ENCODE results near the gene GRID2.

DNA sequence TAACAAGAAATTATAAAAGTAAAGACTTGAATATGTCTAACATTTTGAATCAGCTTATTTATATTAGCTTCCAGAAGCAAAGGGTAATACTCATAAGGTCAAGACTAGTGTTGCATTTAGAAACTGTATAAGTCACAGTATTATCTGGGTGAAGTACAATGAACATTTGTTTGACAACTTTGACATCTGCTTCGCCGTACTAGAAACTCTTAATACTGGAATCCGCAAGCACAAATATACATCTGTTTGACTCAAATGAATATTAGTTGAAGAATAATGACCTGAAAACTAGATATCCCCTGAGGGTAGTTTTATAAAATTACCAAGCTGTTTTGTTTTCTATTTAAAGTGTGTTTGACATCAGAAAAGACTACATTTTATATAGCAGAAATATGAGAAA lies 1389.4 kb downstream of the GRID2 start:
- TF ChIP-seq NR2C2 (CRISPR knock-in tag; IDR thresholded peaks at IDR 0.05) (no peak), NR2C2 (tag; IDR thresholded peaks at IDR 0.05) (no peak), CREB1 (IDR thresholded peaks at IDR 0.05) (no peak), CREB1 (CRISPR knock-in tag; IDR thresholded peaks at IDR 0.05) (no peak), ZNF707 (CRISPR knock-in tag; conservative IDR thresholded peaks at IDR 0.05) (no peak)
- TF ChIP-seq, protein P1, sequence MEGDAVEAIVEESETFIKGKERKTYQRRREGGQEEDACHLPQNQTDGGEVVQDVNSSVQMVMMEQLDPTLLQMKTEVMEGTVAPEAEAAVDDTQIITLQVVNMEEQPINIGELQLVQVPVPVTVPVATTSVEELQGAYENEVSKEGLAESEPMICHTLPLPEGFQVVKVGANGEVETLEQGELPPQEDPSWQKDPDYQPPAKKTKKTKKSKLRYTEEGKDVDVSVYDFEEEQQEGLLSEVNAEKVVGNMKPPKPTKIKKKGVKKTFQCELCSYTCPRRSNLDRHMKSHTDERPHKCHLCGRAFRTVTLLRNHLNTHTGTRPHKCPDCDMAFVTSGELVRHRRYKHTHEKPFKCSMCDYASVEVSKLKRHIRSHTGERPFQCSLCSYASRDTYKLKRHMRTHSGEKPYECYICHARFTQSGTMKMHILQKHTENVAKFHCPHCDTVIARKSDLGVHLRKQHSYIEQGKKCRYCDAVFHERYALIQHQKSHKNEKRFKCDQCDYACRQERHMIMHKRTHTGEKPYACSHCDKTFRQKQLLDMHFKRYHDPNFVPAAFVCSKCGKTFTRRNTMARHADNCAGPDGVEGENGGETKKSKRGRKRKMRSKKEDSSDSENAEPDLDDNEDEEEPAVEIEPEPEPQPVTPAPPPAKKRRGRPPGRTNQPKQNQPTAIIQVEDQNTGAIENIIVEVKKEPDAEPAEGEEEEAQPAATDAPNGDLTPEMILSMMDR (IDR thresholded peaks at IDR 0.05 in 2 of 3, conservative IDR thresholded peaks at IDR 0.05 in 1 of 3; ENCODE audit: insufficient read depth in 2 of 3, low read depth in 1 of 3, low read length in 3 of 3): no peak
- TF ChIP-seq, protein P2, sequence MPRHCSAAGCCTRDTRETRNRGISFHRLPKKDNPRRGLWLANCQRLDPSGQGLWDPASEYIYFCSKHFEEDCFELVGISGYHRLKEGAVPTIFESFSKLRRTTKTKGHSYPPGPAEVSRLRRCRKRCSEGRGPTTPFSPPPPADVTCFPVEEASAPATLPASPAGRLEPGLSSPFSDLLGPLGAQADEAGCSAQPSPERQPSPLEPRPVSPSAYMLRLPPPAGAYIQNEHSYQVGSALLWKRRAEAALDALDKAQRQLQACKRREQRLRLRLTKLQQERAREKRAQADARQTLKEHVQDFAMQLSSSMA (CRISPR knock-in tag; IDR thresholded peaks at IDR 0.05): no peak
- TF ChIP-seq, protein P3, sequence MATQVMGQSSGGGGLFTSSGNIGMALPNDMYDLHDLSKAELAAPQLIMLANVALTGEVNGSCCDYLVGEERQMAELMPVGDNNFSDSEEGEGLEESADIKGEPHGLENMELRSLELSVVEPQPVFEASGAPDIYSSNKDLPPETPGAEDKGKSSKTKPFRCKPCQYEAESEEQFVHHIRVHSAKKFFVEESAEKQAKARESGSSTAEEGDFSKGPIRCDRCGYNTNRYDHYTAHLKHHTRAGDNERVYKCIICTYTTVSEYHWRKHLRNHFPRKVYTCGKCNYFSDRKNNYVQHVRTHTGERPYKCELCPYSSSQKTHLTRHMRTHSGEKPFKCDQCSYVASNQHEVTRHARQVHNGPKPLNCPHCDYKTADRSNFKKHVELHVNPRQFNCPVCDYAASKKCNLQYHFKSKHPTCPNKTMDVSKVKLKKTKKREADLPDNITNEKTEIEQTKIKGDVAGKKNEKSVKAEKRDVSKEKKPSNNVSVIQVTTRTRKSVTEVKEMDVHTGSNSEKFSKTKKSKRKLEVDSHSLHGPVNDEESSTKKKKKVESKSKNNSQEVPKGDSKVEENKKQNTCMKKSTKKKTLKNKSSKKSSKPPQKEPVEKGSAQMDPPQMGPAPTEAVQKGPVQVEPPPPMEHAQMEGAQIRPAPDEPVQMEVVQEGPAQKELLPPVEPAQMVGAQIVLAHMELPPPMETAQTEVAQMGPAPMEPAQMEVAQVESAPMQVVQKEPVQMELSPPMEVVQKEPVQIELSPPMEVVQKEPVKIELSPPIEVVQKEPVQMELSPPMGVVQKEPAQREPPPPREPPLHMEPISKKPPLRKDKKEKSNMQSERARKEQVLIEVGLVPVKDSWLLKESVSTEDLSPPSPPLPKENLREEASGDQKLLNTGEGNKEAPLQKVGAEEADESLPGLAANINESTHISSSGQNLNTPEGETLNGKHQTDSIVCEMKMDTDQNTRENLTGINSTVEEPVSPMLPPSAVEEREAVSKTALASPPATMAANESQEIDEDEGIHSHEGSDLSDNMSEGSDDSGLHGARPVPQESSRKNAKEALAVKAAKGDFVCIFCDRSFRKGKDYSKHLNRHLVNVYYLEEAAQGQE (IDR thresholded peaks at IDR 0.05; ENCODE audit: borderline replicate concordance): no peak
- TF ChIP-seq, protein P3 (CRISPR knock-in tag; IDR thresholded peaks at IDR 0.05; ENCODE audit: low read depth): no peak
